B cell (primary cell): Measurements from ENCODE around the gene PLA2G10. TPM values are rescaled to one million over a fixed set of nuclear protein-coding genes. Genes with fewer than 3 reads are reported as not detected.
"Not testable (repeated sequence)": the region's sequence is repeated elsewhere in the genome, so short reads cannot be mapped to it uniquely, and the experiment has no call there.

Source experiments
- ATAC-seq: fragments of 200-7000 bp; cut with Tn5 transposase; one replicate; pipeline ENCODE4 v1.10.0; 2021; ENCODE audit warnings: low read depth, mild to moderate bottlenecking, moderate number of reproducible peaks, moderate library complexity
- CTCF ChIA-PET: fragments of 350-600 bp; sonication (Branson Sonifier 250); formaldehyde crosslinking; loops from one replicate; lab custom pipeline; 2021; ENCODE audit warnings: antibody characterized with exemption, inconsistent platforms; lab: Charles Lee
- POLR2A ChIA-PET: fragments of 350-600 bp; sonication (Branson Sonifier 250); formaldehyde crosslinking; loops from one replicate; lab custom pipeline; 2021; ENCODE audit warnings: antibody characterized with exemption; lab: Charles Lee
- DNase-seq: peaks from one replicate; pipeline ENCODE4 v3.0.0; 2013
- H2AFZ ChIP-seq: 2 replicates; pipeline ENCODE4 v1.6.1; 2012; ENCODE audit warnings: mild to moderate bottlenecking, low read depth, low read length; ENCODE audit not compliant: insufficient read depth, poor library complexity, severe bottlenecking
- H3K27ac ChIP-seq, 2 donors: 1 replicate in 1 of 2; 2 replicates in 1 of 2; pipeline ENCODE4 v1.5.1; 2012 to 2013; ENCODE audit warnings: low read length in 2 of 2, mild to moderate bottlenecking in 2 of 2, moderate library complexity in 1 of 2
- H3K27me3 ChIP-seq, 4 experiments: fragments of 200-600 bp in 1 of 4; sonication (generic) in 1 of 4; replicated peaks in 1 of 4; 1 replicate in 2 of 4; 2 replicates in 2 of 4; pipeline versions ENCODE4 v1.6.1 to v1.7.0; 2013 to 2016; ENCODE audit warnings: low read length in 3 of 4, mild to moderate bottlenecking in 2 of 4, mixed read lengths in 1 of 4, moderate library complexity in 1 of 4; ENCODE audit not compliant: insufficient read depth in 4 of 4, control insufficient read depth in 3 of 4; ENCODE audit errors: control extremely low read depth in 1 of 4
- H3K36me3 ChIP-seq, 2 experiments: replicated peaks in 1 of 2; 1 replicate in 1 of 2; 2 replicates in 1 of 2; pipeline versions ENCODE4 v1.6.1 to v1.7.1; 2013; ENCODE audit warnings: low read length in 1 of 2; ENCODE audit not compliant: insufficient read depth in 2 of 2, control insufficient read depth in 1 of 2; ENCODE audit errors: control extremely low read depth in 1 of 2, extremely low read depth in 1 of 2
- H3K4me1 ChIP-seq, 2 donors: fragments of 200-600 bp in 1 of 2; sonication (generic) in 1 of 2; 1 replicate in 1 of 2; 2 replicates in 1 of 2; pipeline versions ENCODE4 v1.5.1 to v1.6.1; 2013 to 2017; ENCODE audit warnings: low read length in 2 of 2; ENCODE audit not compliant: control insufficient read depth in 2 of 2, insufficient read depth in 2 of 2
- H3K4me2 ChIP-seq: replicated peaks from 2 replicates; pipeline ENCODE3; 2012; ENCODE audit warnings: mild to moderate bottlenecking, low read depth, low read length; ENCODE audit not compliant: poor library complexity, severe bottlenecking
- H3K4me3 ChIP-seq, 5 experiments: fragments of 200-600 bp in 1 of 5; sonication (generic) in 1 of 5; 1 replicate in 3 of 5; 2 replicates in 2 of 5; pipeline versions ENCODE4 v1.5.1 to v1.7.0; 2011 to 2016; ENCODE audit warnings: low read length in 4 of 5, mild to moderate bottlenecking in 4 of 5, low read depth in 2 of 5, control low read depth in 1 of 5, moderate library complexity in 1 of 5; ENCODE audit not compliant: insufficient read depth in 1 of 5; ENCODE audit errors: control extremely low read depth in 1 of 5, extremely low read depth in 1 of 5
- H3K79me2 ChIP-seq: fragments of 200-600 bp; sonication (generic); one replicate; pipeline ENCODE4 v1.6.0; 2016; ENCODE audit warnings: low read length; ENCODE audit not compliant: control insufficient read depth, insufficient read depth
- H3K9ac ChIP-seq: fragments of 200-600 bp; sonication (generic); 2 replicates; pipeline ENCODE4 v1.6.1; 2017; ENCODE audit warnings: mild to moderate bottlenecking, low read length, moderate library complexity
- H3K9me3 ChIP-seq, 3 donors: one replicate each; pipeline versions ENCODE4 v1.6.1 to v1.7.1; 2013; ENCODE audit warnings: low read length in 2 of 3; ENCODE audit not compliant: control insufficient read depth in 2 of 3, insufficient read depth in 1 of 3; ENCODE audit errors: control extremely low read depth in 1 of 3
- H4K20me1 ChIP-seq: 2 replicates; pipeline ENCODE4 v1.6.0; 2012; ENCODE audit warnings: mild to moderate bottlenecking, low read length; ENCODE audit not compliant: insufficient read depth, control insufficient read depth, poor library complexity, severe bottlenecking
- H3K27ac Mint-ChIP-seq: one replicate; pipeline ENCODE4 v1.8.0; 2021; ENCODE audit warnings: mixed read lengths
- H3K27me3 Mint-ChIP-seq: one replicate; pipeline ENCODE4 v1.8.0; 2021; ENCODE audit warnings: mixed read lengths
- H3K4me1 Mint-ChIP-seq: one replicate; pipeline ENCODE4 v1.8.0; 2021; ENCODE audit warnings: mixed read lengths
- H3K4me3 Mint-ChIP-seq: one replicate; pipeline ENCODE4 v1.8.0; 2021; ENCODE audit warnings: mixed read lengths
- H3K9me3 Mint-ChIP-seq: one replicate; pipeline ENCODE4 v1.8.0; 2022; ENCODE audit warnings: mixed read lengths; ENCODE audit not compliant: insufficient read depth
- WGBS: methylation state at CpG from one replicate; pipeline ENCODE4 v1.1.5; 2013; ENCODE audit warnings: missing lambda C conversion rate; ENCODE audit not compliant: insufficient coverage; 5-methylcytosine and 5-hydroxymethylcytosine counted together
- intact Hi-C: fragments of 100-400 bp; cut with micrococcal nuclease; formaldehyde crosslinking; loops from one replicate; pipeline ENCODE4 v1.10.0; 2022
- polyA minus RNA-seq: library from RNA; depleted of rRNA, polyadenylated mRNA; stranded (reverse); fragments of >200 nt; gene quantifications from 2 replicates; pipeline ENCODE4 v1.2.3, GENCODE V29; 2012
- polyA plus RNA-seq: library from polyadenylated mRNA; depleted of rRNA; stranded (reverse); fragments of >200 nt; gene quantifications from 2 replicates; pipeline ENCODE4 v1.2.3, GENCODE V29; 2012
- total RNA-seq, 2 donors: library from RNA; stranded (reverse); fragments of 120-200 nt in 1 of 2; gene quantifications; 1 replicate in 1 of 2; 2 replicates in 1 of 2; pipeline versions ENCODE4 v1.2.3 to v1.2.4, GENCODE V29; 2013 to 2022

The PLA2G10 gene, protein sequence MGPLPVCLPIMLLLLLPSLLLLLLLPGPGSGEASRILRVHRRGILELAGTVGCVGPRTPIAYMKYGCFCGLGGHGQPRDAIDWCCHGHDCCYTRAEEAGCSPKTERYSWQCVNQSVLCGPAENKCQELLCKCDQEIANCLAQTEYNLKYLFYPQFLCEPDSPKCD
- total RNA-seq (not detected in 2 replicates), polyA plus RNA-seq (not detected in 2 replicates), polyA minus RNA-seq (0.29 TPM in 1 of 2 replicates, not detected in the other)
- total RNA-seq (2013): 0.07 TPM

DNA sequence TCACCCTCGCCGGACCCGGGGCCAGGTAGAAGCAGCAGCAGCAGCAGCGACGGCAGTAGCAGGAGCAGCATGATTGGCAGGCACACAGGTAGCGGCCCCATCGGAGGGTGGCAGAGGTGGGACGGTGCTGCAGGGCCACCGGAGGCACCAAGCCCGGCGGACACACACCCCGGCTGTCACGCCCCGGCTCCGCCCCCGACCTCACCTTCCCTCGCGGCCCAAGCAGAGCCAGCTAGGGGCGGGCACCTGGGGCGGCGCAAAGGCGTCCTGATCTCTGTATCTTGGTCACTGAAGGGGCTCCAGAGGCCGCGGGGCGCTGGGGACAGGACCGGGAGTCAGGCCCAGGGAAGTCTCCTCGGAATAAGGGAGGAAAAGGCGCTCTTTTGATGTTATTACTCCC lies at the start of gene PLA2G10:
PLA2G10 (minus strand) TSS at position 180 of the 400 bp plus-strand sequence; CDS start at position 101, 79 bp downstream.
- H3K79me2 ChIP-seq, H3K9me3 Mint-ChIP-seq, H3K4me3 ChIP-seq, H2AFZ ChIP-seq, H3K9me3 ChIP-seq, H3K4me3 Mint-ChIP-seq, H3K27ac Mint-ChIP-seq, H3K27me3 Mint-ChIP-seq, POLR2A ChIA-PET, DNase-seq, CTCF ChIA-PET, H3K4me1 Mint-ChIP-seq, intact Hi-C loops, H3K4me1 ChIP-seq, H3K27me3 ChIP-seq, H3K4me2 ChIP-seq, H3K9ac ChIP-seq, ATAC-seq, H4K20me1 ChIP-seq, H3K36me3 ChIP-seq, H3K27ac ChIP-seq: not testable (repeated sequence)
- no CpG with 5 or more reads among the region's 28 CpGs for WGBS

DNA sequence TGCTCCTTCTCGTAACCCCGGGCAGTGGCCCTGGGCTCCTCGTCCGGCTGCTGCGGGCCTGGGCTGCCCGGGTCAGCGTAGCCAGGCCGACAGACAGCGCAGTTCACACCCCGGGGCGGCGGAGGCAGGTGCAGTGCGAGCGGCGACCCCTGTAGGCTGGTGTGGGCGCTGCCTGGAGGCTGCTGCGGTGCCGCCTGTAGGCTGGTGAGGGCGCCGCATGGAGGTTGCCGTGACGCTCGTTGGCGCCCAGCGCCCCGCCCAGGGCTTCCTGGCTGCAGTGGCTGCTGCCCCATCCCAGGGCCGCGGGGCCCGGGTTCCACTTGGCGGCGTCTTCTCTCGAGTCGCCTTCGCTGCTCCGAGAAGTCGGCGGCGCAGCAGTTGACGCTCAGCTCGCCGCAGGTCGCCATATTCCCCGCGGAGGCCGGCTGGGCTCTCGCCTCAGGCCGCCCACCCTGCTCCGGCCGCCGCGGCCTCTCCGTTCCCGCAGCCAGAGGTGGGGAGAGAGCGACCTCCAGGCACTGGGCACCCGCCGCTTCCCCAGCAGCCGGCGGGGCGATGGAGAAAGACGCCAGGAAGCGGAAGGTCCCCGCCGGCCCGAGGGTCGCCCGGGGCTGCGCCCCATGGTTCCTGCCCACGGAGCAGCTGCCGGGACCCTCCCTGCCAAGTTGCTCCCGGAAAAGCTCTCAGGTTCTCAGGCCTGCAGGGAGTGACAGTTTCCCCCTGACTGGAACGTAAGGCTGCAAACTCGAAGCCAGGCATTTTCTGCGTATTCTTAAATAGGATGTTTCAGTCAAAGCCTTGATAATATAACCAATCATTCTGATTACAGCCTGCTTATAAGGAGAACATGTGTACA lies 48.4 kb upstream of the PLA2G10 start, which contains the start of gene NPIPA2:
NPIPA2 (plus strand) TSS at position 261 of the 856 bp plus-strand sequence. CDS start 5,533 bp downstream, outside the sequence.
- no CpG with 5 or more reads among the region's 73 CpGs for WGBS
- H3K9me3 ChIP-seq, H3K27me3 Mint-ChIP-seq, H3K27ac Mint-ChIP-seq, POLR2A ChIA-PET, H2AFZ ChIP-seq, intact Hi-C loops, CTCF ChIA-PET, H3K4me2 ChIP-seq, H3K4me3 ChIP-seq, DNase-seq, H4K20me1 ChIP-seq, H3K27me3 ChIP-seq, H3K4me3 Mint-ChIP-seq, H3K9me3 Mint-ChIP-seq, H3K4me1 Mint-ChIP-seq, H3K36me3 ChIP-seq, H3K4me1 ChIP-seq, H3K9ac ChIP-seq, H3K79me2 ChIP-seq, H3K27ac ChIP-seq: not testable (repeated sequence)
- peak; percentile 99 for ATAC-seq

DNA sequence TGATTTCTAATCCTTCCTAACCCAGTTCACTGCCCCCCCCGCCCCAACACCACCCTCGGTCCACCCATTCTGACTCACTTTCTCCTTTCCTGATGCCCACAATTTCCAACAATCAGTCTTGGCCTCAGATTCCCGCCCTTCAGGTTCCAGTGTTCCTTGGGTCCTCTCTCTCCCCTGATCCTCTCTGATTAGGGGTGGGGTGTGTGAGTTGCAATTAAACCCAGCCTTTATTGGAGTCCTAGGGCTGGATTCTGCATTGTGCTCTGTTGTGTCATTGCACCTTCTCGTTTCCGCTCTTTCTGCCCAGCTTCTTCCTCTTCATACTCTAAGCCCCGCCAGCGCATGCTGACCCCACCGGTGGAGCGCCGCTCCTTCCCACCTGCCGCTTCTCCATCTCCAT lies 47.7 kb upstream of the PLA2G10 start:
- WGBS: no CpG with 5 or more reads among the region's 11 CpGs
- H3K9ac ChIP-seq: not testable (repeated sequence)

More for the DNA sequence above, 47.7 kb upstream of the PLA2G10 start:
- H3K4me1 Mint-ChIP-seq, POLR2A ChIA-PET, H3K79me2 ChIP-seq, H4K20me1 ChIP-seq, H3K27me3 Mint-ChIP-seq, H2AFZ ChIP-seq, H3K4me1 ChIP-seq, H3K36me3 ChIP-seq, H3K4me3 Mint-ChIP-seq, H3K9me3 Mint-ChIP-seq, DNase-seq, CTCF ChIA-PET, intact Hi-C loops, H3K27me3 ChIP-seq, H3K27ac ChIP-seq, H3K9me3 ChIP-seq, H3K4me3 ChIP-seq, H3K4me2 ChIP-seq, H3K27ac Mint-ChIP-seq: not testable (repeated sequence)
- peak; percentile 3 for ATAC-seq
